PC-9 (cell line): ENCODE results near the gene SUPV3L1. TPM values are rescaled to one million over a fixed set of nuclear protein-coding genes. Genes with fewer than 3 reads are reported as not detected.

Experiments
- BruUV-seq: library from RNA; stranded (reverse); fragments of 400-500 nt; replicated peaks from 2 replicates; lab custom pipeline; 2021; lab: Mats Ljungman, UMichigan
- CTCF ChIA-PET: fragments of 300-600 bp; sonication (Branson Sonifier 250); formaldehyde crosslinking; loops from one replicate; lab custom pipeline; 2022; ENCODE audit warnings: antibody characterized with exemption; lab: Charles Lee
- POLR2A ChIA-PET: fragments of 300-600 bp; sonication (Branson Sonifier 250); formaldehyde crosslinking; loops from one replicate; lab custom pipeline; 2022; ENCODE audit warnings: antibody characterized with exemption; ENCODE audit not compliant: unreplicated experiment; lab: Charles Lee
- DNase-seq, 2 experiments: peaks; one replicate each; pipeline versions ENCODE4 v3.0.0 to v3.0.0-alpha.2; 2015 to 2022; ENCODE audit warnings: mixed read lengths in 1 of 2
- H2AFZ ChIP-seq: fragments of 200-600 bp; sonication (generic); 2 replicates; pipeline ENCODE4 v1.8.1; 2017; ENCODE audit warnings: antibody characterized with exemption
- H3F3A ChIP-seq: fragments of 200-600 bp; sonication (generic); 2 replicates; pipeline ENCODE4 v1.8.1; 2017; ENCODE audit warnings: antibody characterized with exemption, mild to moderate bottlenecking, low read depth; ENCODE audit not compliant: insufficient read depth
- H3K27ac ChIP-seq: fragments of 200-600 bp; sonication (generic); 2 replicates; pipeline ENCODE4 v1.6.1; 2016; ENCODE audit warnings: mixed run types
- H3K27me3 ChIP-seq: fragments of 200-600 bp; sonication (generic); 2 replicates; pipeline ENCODE4 v1.6.1; 2016; ENCODE audit warnings: low read depth, mixed run types; ENCODE audit not compliant: insufficient read depth
- H3K36me3 ChIP-seq: fragments of 200-600 bp; sonication (generic); 2 replicates; pipeline ENCODE4 v1.6.1; 2016; ENCODE audit warnings: low read depth, mixed run types
- H3K4me1 ChIP-seq: fragments of 200-600 bp; sonication (generic); replicated peaks from 2 replicates; pipeline ENCODE4 v1.6.1; 2016; ENCODE audit warnings: mixed run types; ENCODE audit not compliant: insufficient read depth
- H3K4me2 ChIP-seq: fragments of 200-600 bp; sonication (generic); 2 replicates; pipeline ENCODE4 v1.6.1; 2017; ENCODE audit warnings: mixed run types
- H3K4me3 ChIP-seq: fragments of 200-600 bp; sonication (generic); 2 replicates; pipeline ENCODE4 v1.6.1; 2016; ENCODE audit warnings: mixed run types
- H3K79me2 ChIP-seq: fragments of 200-600 bp; sonication (generic); 2 replicates; pipeline ENCODE4 v1.6.1; 2017; ENCODE audit warnings: low read depth, mixed run types
- H3K9me2 ChIP-seq: fragments of 200-600 bp; sonication (generic); 2 replicates; pipeline ENCODE4 v1.8.1; 2017; ENCODE audit warnings: mild to moderate bottlenecking; ENCODE audit not compliant: insufficient read depth
- H3K9me3 ChIP-seq: fragments of 200-600 bp; sonication (generic); 2 replicates; pipeline ENCODE4 v1.8.1; 2016; ENCODE audit warnings: low read depth; ENCODE audit not compliant: insufficient read depth
- H4K20me1 ChIP-seq: fragments of 200-600 bp; sonication (generic); 2 replicates; pipeline ENCODE4 v1.8.1; 2017; ENCODE audit not compliant: insufficient read depth
- CTCF ChIP-seq: fragments of 200-600 bp; sonication (generic); conservative IDR thresholded peaks from 2 replicates; pipeline ENCODE4 v1.6.1; 2017; ENCODE audit warnings: mixed run types, antibody characterized with exemption, mild to moderate bottlenecking, moderate library complexity
- EZH2 ChIP-seq: fragments of 200-600 bp; sonication (generic); IDR thresholded peaks from 2 replicates; pipeline ENCODE4 v1.8.0; 2017; ENCODE audit warnings: antibody characterized with exemption, low read depth
- intact Hi-C: fragments of 100-400 bp; cut with micrococcal nuclease; formaldehyde crosslinking; loops from one replicate; pipeline ENCODE4 v1.10.0; 2022; ENCODE audit not compliant: unreplicated experiment
- total RNA-seq: library from RNA; stranded (reverse); gene quantifications from 2 replicates; pipeline ENCODE4 v1.2.3, GENCODE V29; 2021

SUPV3L1 gene
- total RNA-seq, 1 experiment from 2014 or later = 55.7 TPM

GRCh38 chr10:69223028-69223342, 43.0 kb downstream of the SUPV3L1 start:
- peak overlapping the region; percentile 73 for H3K4me2 ChIP-seq
- peak overlapping the region; percentile 98 for H3K27ac ChIP-seq
- H3K9me3 ChIP-seq = no peaks in the 10 kb centered on the region
- no peaks in the 10 kb centered on the region for H3K9me2 ChIP-seq
- TSS peak; percentile 35 for BruUV-seq
- no peak for DNase-seq
- 0 out of 2 replicates have a peak, but pooled peaks cover 3% of the 10 kb centered on the region for H3K79me2 ChIP-seq
- peaks cover 48% of the 10 kb centered on the region for H3F3A ChIP-seq
- no peaks in the 10 kb centered on the region for H4K20me1 ChIP-seq
- H3K36me3 ChIP-seq = 0 out of 2 replicates have a peak, but pooled peaks cover 4% of the 10 kb centered on the region
- no peak overlapping the region for H2AFZ ChIP-seq
- H3K4me3 ChIP-seq = no peak overlapping the region; the same call in 1 of the 2 replicates
- TF ChIP-seq EZH2 (no peak), CTCF (no peak)
- POLR2A ChIA-PET = interaction anchor here (0.7 to 1.0 kb wide), 2 partner anchors 10 to 11 kb away, joined by 6 to 17 read pairs; no protein-coding TSS in a partner anchor
- CTCF ChIA-PET = interaction anchor here (0.7 to 1.5 kb wide), 2 partner anchors 9 to 140 kb away, joined by 5 to 7 read pairs; no protein-coding TSS in a partner anchor
- intact Hi-C loops = no loop called here
- no peaks in the 10 kb centered on the region for H3K27me3 ChIP-seq
- H3K4me1 ChIP-seq = peaks cover 73% of the 10 kb centered on the region

- BruUV-seq = no TSS peak
- no peak for TF ChIP-seq EZH2
- TF ChIP-seq CTCF = no peak
- H3K9me3 ChIP-seq = no peaks in the 10 kb centered on the region
- no peaks in the 10 kb centered on the region for H3K27me3 ChIP-seq
- no peak overlapping the region for H2AFZ ChIP-seq
- intact Hi-C loops = no loop called here
- H3F3A ChIP-seq = peaks cover 46% of the 10 kb centered on the region
- no peaks in the 10 kb centered on the region for H4K20me1 ChIP-seq
- 0 out of 2 replicates have a peak, but pooled peaks cover 4% of the 10 kb centered on the region for H3K36me3 ChIP-seq
- peak in 1 of 2 experiments; percentile 78 for DNase-seq
- peaks cover 81% of the 10 kb centered on the region for H3K4me1 ChIP-seq
- no peak overlapping the region for H3K4me3 ChIP-seq
- H3K79me2 ChIP-seq = peaks cover 13% of the 10 kb centered on the region; the same call in 1 of the 2 replicates
- ChIA-PET CTCF (no interaction called here), POLR2A (no interaction called here)
- H3K9me2 ChIP-seq = no peaks in the 10 kb centered on the region
- peak overlapping the region; percentile 85 for H3K27ac ChIP-seq
- H3K4me2 ChIP-seq = peak overlapping the region; percentile 50
Measured at GRCh38 chr10:69224862-69225657, 45.0 kb downstream of the SUPV3L1 start.

- Histone ChIP-seq H3F3A (peaks cover 46% of the 10 kb centered on the region), H3K27me3 (no peaks in the 10 kb centered on the region), H3K79me2 (peaks cover 19% of the 10 kb centered on the region), H3K4me2 (peak overlapping the region; percentile 50), H3K27ac (peak overlapping the region; percentile 85), H3K9me3 (no peaks in the 10 kb centered on the region), H3K4me1 (peaks cover 87% of the 10 kb centered on the region), H3K9me2 (no peaks in the 10 kb centered on the region), H3K4me3 (no peak overlapping the region), H2AFZ (no peak overlapping the region), H4K20me1 (no peaks in the 10 kb centered on the region), H3K36me3 (0 out of 2 replicates have a peak, but pooled peaks cover 4% of the 10 kb centered on the region)
- POLR2A ChIA-PET = no interaction called here
- no peak for DNase-seq
- TF ChIP-seq EZH2 (no peak), CTCF (no peak)
- intact Hi-C loops = no loop called here
- CTCF ChIA-PET = no interaction called here
- no TSS peak for BruUV-seq
Measured at GRCh38 chr10:69225681-69226080, 45.6 kb downstream of the SUPV3L1 start.
